HCT116 (cell line): ENCODE measurements around the gene CLCN1.

ENCODE experiments used
- EGR1 ChIP-seq: IDR thresholded peaks from 2 replicates; pipeline ENCODE4 v1.6.1; 2012; ENCODE audit warnings: low read depth
- MAX ChIP-seq: IDR thresholded peaks from 2 replicates; pipeline ENCODE4 v1.6.1; 2012
- POLR2A ChIP-seq: IDR thresholded peaks from 2 replicates; pipeline ENCODE4 v1.7.0; 2011; ENCODE audit warnings: borderline replicate concordance; ENCODE audit not compliant: insufficient read depth, insufficient read length; ENCODE audit errors: extremely low read depth

GRCh38 chr7:143343596-143343995, 27.7 kb downstream of the CLCN1 start:
- no peak for TF ChIP-seq POLR2A
- TF ChIP-seq MAX: no peak
- TF ChIP-seq EGR1: no peak
